GM18909 (cell line): ENCODE results near the gene SSH2.
"Not testable (repeated sequence)": the region's sequence is repeated elsewhere in the genome, so short reads cannot be mapped to it uniquely, and the experiment has no call there.

Source experiments
- ATAC-seq: cut with Tn5 transposase; IDR thresholded peaks from one replicate; pipeline ENCODE4 v1.9.1; 2021; ENCODE audit warnings: mild to moderate bottlenecking; ENCODE audit not compliant: unreplicated experiment, poor library complexity

SSH2 gene

GRCh38 chr17:29881256-29881655 lies 48.8 kb downstream of the SSH2 start:
- no peak for ATAC-seq

DNA sequence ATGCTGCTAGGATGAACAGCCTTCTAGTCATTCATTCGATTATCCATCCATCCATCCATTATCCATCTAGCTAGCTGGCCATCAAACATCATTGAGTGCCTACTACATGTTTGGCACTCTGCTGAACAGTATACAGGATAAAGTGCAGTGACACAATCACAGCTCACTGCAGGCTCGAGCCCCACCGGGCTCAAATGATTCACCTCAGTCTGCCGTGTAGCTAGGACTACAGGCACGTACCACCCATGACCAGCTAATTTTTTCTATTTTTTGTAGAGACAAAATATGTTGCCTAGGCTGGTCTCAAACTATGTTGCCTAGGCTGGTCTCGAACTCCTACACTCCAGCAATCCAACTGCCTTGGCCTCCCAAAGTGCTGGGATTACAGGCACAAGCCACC lies 50.0 kb downstream of the SSH2 start:
- no peak for ATAC-seq

- ATAC-seq, result no peak
Measured at GRCh38 chr17:29874931-29875596, 55.0 kb downstream of the SSH2 start.

- not testable (repeated sequence) for ATAC-seq
Measured at GRCh38 chr17:29874358-29874757, 55.7 kb downstream of the SSH2 start.

- no peak for ATAC-seq
Measured at GRCh38 chr17:29873476-29873875, 56.6 kb downstream of the SSH2 start.

DNA sequence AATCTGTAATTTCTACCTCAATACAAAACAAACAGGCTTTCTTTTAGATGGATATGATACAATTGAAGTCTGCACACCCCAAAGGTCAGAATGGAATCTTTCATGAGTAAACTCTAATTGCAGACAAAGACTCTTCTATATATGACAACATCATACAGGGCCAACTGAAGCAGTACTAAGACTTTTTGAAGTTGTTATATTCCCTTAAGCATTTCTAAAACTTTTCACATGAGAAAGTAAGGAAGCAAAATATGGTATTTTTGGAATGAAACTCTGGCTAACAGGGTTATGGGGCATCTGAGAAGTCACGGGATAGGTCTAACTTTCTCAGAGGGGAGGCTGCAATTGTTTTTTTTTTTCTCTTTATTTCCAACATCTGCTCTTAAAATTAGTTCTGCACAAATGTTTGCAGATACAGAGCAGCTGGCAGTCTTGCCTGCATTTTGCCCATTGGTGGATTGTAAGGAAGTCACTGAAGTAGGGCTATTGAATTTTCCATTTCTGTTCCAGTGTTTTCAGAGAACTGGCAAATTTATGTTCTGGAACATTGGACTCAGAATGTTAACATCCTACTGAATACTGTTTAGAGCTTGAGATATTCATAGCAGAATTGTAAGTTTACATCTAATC lies 59.1 kb downstream of the SSH2 start:
- ATAC-seq, result no peak

- no peak for ATAC-seq
Measured at GRCh38 chr17:29867643-29868181, 62.3 kb downstream of the SSH2 start.

DNA sequence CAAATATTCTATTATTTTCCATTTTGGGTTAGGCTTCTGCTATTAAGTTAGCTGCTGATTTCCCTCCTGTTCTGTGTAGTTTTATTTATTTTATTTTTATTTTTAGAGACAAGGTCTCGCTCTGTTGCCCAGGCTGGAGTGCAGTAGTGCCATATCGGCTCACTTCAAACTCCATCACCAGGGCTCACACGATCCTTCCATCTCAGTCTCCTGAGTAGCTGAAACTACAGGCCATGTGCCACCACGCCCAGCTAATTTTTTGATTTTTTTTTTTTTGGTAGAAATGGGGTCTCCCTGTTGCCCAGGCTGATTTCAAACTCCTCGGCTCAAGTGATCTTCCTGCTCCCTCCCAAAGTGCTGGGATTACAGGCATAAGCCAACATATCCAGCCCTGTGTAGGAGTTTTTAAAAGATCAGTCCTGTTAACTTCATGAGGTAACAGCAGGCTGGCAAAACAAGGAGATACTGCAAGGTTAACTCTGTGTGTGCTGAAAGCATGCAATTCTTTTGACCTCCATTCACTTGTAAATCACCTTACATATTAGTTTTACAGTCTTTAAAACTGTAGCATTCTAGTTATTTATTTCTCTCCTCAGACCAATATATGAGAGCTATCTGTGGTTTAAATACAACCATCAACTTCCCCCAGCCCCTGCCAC lies 63.2 kb downstream of the SSH2 start:
- no peak for ATAC-seq

DNA sequence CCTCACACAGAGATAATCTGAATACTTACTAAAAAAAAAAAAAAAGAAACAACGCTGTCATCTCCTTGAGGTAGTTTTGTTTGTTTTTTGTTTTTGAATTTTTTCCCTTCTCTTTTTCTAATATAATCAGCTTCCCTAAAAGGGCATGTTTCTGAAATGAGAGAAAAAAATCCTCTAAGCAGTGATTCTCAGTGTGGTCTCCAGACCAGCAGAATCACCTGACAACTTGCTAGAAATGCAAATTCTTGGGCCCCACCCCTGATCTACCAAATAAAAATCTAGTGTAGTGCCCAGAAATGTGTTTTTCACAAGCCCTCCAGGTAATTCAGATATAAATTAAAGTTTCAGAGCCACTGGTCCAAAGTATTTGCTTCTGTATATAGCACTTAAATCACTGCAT lies 65.4 kb downstream of the SSH2 start:
- no peak for ATAC-seq

DNA sequence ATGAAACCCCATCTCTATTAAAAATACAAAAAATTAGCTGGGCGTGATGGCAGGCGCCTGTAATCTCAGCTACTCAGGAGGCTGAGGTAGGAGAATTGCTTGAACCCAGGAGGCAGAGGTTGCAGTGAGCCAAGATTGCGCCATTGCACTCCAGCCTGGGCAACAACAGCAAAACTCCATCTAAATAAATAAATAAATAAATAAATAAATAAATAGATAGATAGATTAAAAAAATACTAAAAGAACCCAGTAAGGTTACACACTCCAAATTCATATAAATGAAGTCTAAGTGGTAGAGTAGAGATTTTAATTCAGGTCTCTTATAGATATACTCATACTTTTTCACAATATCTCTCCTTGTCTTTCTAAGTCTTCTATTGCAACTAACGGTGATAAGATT lies 65.9 kb downstream of the SSH2 start:
- not testable (repeated sequence) for ATAC-seq

GRCh38 chr17:29862951-29863350 lies 67.1 kb downstream of the SSH2 start:
- ATAC-seq, result no peak

DNA sequence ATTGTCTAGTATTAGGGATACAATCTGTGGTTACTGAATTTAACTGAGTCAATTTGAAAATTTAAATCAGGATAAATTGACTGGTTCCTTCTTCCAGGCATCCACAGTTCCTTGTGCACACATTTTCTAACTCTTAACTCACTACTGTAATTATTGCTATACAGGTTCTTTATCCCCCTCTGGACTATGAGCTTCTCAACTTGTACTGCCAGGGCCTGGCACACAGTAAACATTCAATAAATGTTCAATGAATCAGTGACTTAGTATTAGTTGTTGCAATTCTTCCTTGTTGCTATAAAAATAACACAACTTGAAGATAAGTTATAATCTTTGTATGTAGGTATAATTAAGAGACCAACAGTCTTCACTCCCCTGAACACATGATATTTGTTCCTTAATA lies 67.9 kb downstream of the SSH2 start:
- ATAC-seq, result no peak

GRCh38 chr17:29859445-29859844 lies 70.6 kb downstream of the SSH2 start:
- ATAC-seq, result not testable (repeated sequence)

- ATAC-seq, result no peak
Measured at GRCh38 chr17:29857823-29858222, 72.2 kb downstream of the SSH2 start.

DNA sequence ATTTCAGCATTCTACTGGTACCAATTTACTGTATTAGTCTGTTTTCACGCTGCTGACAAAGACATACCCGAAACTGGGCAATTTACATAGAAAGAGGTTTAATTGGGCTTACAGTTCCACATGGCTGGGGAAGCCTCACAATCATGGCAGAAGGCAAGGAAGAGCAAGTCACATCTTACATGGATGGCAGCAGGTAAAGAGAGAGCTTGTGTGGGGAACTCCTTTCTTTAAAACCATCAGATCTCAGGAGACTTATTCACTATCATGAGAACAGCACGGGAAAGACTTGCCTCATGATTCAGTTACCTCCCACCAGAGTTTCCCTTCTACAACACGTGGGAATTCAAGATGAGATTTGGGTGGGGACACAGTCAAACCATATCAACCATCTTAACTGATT lies 72.9 kb downstream of the SSH2 start:
- ATAC-seq, result not testable (repeated sequence)

- ATAC-seq, result no peak
Measured at GRCh38 chr17:29855686-29856085, 74.3 kb downstream of the SSH2 start.

GRCh38 chr17:29848737-29849136 lies 81.3 kb downstream of the SSH2 start:
- ATAC-seq, result no peak

DNA sequence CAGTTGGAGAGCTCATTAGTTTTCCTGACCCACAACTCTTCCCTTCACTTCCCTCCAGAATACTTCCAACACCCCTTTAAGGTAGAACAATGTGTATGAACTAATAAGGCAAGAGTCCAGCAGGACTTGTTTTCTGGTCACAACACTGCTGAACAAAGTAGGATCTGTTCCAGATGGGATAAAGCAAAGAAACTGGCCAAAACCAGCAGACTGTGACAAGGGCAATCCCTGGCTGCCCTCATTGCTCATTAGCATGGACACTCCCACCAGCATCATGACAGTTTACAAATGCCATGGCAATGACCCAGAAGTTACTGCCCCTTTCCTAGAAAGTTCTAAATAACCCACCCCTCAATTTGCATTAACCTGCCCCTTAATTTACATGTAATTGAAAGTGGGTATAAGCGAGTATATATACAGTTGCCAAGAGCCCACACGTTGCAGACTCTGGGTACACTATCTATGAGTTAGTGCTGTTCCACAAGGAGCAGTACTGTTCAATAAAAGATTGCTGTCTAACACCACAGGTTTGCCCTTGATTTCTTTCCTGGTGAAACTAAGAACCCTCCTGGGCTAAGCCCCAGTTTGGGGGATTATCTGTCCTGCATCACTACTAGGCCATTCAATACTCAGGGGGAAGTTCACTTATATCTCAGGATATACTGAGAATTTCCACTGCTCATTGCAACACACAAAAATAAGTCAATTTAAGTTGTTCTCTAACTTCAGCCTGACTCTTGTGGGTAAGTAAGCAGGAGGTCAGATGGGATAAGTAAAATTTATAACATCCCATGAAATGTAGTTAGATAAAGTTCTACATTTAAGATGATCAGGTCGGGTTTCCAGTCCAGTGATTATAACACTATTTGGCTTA lies 82.3 kb downstream of the SSH2 start:
- no peak for ATAC-seq

GRCh38 chr17:29847118-29847517 lies 82.9 kb downstream of the SSH2 start:
- ATAC-seq, result no peak

- no peak for ATAC-seq
Measured at GRCh38 chr17:29846298-29846697, 83.7 kb downstream of the SSH2 start.
